Endothelial cell (in vitro differentiated cells): ENCODE data around the gene IGF2R. TPM values are rescaled to one million over a fixed set of nuclear protein-coding genes. Genes with fewer than 3 reads are reported as not detected.
"Not testable (repeated sequence)": the region's sequence is repeated elsewhere in the genome, so short reads cannot be mapped to it uniquely, and the experiment has no call there.

Source experiments
- DNase-seq: peaks from one replicate; pipeline ENCODE4 v3.0.0; 2021; ENCODE audit warnings: low spot score
- H3K27ac Mint-ChIP-seq: one replicate; pipeline ENCODE4 v1.8.0; 2021; ENCODE audit warnings: mixed read lengths, inconsistent platforms; ENCODE audit not compliant: unreplicated experiment
- H3K27me3 Mint-ChIP-seq: one replicate; pipeline ENCODE4 v1.8.0; 2021; ENCODE audit warnings: mild to moderate bottlenecking, moderate library complexity, mixed read lengths, inconsistent platforms; ENCODE audit not compliant: unreplicated experiment
- H3K36me3 Mint-ChIP-seq: one replicate; pipeline ENCODE4 v1.8.0; 2021; ENCODE audit warnings: mild to moderate bottlenecking, low read depth, mixed read lengths, inconsistent platforms; ENCODE audit not compliant: unreplicated experiment
- H3K4me1 Mint-ChIP-seq: one replicate; pipeline ENCODE4 v1.8.0; 2021; ENCODE audit warnings: mild to moderate bottlenecking, mixed read lengths, inconsistent platforms; ENCODE audit not compliant: unreplicated experiment
- H3K4me3 Mint-ChIP-seq: one replicate; pipeline ENCODE4 v1.8.0; 2021; ENCODE audit warnings: mild to moderate bottlenecking, mixed read lengths, inconsistent platforms; ENCODE audit not compliant: unreplicated experiment
- H3K9me3 Mint-ChIP-seq: one replicate; pipeline ENCODE4 v1.8.0; 2021; ENCODE audit warnings: mixed read lengths, inconsistent platforms; ENCODE audit not compliant: unreplicated experiment
- CTCF ChIP-seq: fragments of 200-600 bp; sonication (generic); IDR thresholded peaks from one replicate; pipeline ENCODE4 v1.5.0; 2021; ENCODE audit warnings: antibody characterized with exemption; ENCODE audit not compliant: unreplicated experiment
- total RNA-seq: library from RNA; stranded (reverse); fragmentation: NEBNext Ultra II Directional; extraction: Animal tissue kit (Norgen Biotek cat#: 25700); gene quantifications from one replicate; pipeline ENCODE4 v1.2.1, GENCODE V29; 2021; ENCODE audit not compliant: unreplicated experiment

The IGF2R gene
- total RNA-seq, 1 donor from 2014 or later, result 108 TPM

- DNase-seq, result no peak
- Mint-ChIP-seq H3K27me3 (peaks cover 4% of the 10 kb centered on the region), H3K4me3 (no peak overlapping the region), H3K36me3 (peaks cover 23% of the 10 kb centered on the region), H3K27ac (peak overlapping the region; percentile 38), H3K4me1 (no peaks in the 10 kb centered on the region), H3K9me3 (no peaks in the 10 kb centered on the region)
- TF ChIP-seq CTCF, result no peak
These were observed 155.7 kb downstream of the IGF2R start for GRCh38 chr6:160124605-160125004.

- not testable (repeated sequence) for DNase-seq, H3K9me3 Mint-ChIP-seq, H3K27me3 Mint-ChIP-seq, H3K27ac Mint-ChIP-seq, H3K4me1 Mint-ChIP-seq
- Mint-ChIP-seq H3K36me3 (peaks cover 23% of the 10 kb centered on the region), H3K4me3 (peak overlapping the region; percentile 28)
These were observed 156.2 kb downstream of the IGF2R start for GRCh38 chr6:160125105-160125504.

GRCh38 chr6:160127270-160128124, 158.6 kb downstream of the IGF2R start:
- Mint-ChIP-seq H3K4me1 (peaks cover 5% of the 10 kb centered on the region), H3K4me3 (no peak overlapping the region), H3K27me3 (peaks cover 3% of the 10 kb centered on the region), H3K27ac (no peak overlapping the region), H3K9me3 (no peaks in the 10 kb centered on the region), H3K36me3 (peaks cover 23% of the 10 kb centered on the region)
- no peak for DNase-seq
- TF ChIP-seq CTCF, result no peak

GRCh38 chr6:160128125-160128683, 159.3 kb downstream of the IGF2R start:
- Mint-ChIP-seq H3K36me3 (peaks cover 22% of the 10 kb centered on the region), H3K9me3 (no peaks in the 10 kb centered on the region), H3K27ac (no peak overlapping the region), H3K4me3 (no peak overlapping the region), H3K4me1 (peaks cover 5% of the 10 kb centered on the region), H3K27me3 (peaks cover 4% of the 10 kb centered on the region)
- no peak for DNase-seq
- TF ChIP-seq CTCF, result no peak

- Mint-ChIP-seq H3K4me3 (no peak overlapping the region), H3K4me1 (peaks cover 5% of the 10 kb centered on the region), H3K36me3 (peaks cover 15% of the 10 kb centered on the region), H3K9me3 (no peaks in the 10 kb centered on the region), H3K27ac (no peak overlapping the region), H3K27me3 (peaks cover 6% of the 10 kb centered on the region)
- no peak for TF ChIP-seq CTCF
- DNase-seq, result no peak
These were observed 160.1 kb downstream of the IGF2R start for GRCh38 chr6:160128879-160129516.
